PC-3 (cell line): ENCODE data around the gene P2RX6. TPM values are rescaled to one million over a fixed set of nuclear protein-coding genes. Genes with fewer than 3 reads are reported as not detected.

Experiments used
- ATAC-seq: fragments of 200-7000 bp; cut with Tn5 transposase; 2 replicates; pipeline ENCODE4 v1.9.1; 2020; ENCODE audit warnings: mild to moderate bottlenecking, moderate library complexity
- BruUV-seq: library from RNA; stranded (reverse); fragments of 400-500 nt; replicated peaks from 2 replicates; lab custom pipeline; 2021; lab: Mats Ljungman, UMichigan
- CTCF ChIA-PET: fragments of 300-600 bp; sonication (Branson Sonifier 250); formaldehyde crosslinking; loops from one replicate; lab custom pipeline; 2022; ENCODE audit warnings: antibody characterized with exemption; lab: Charles Lee
- POLR2A ChIA-PET: fragments of 300-600 bp; sonication (Branson Sonifier 250); formaldehyde crosslinking; loops from one replicate; lab custom pipeline; 2022; ENCODE audit warnings: antibody characterized with exemption; ENCODE audit not compliant: unreplicated experiment; lab: Charles Lee
- DNase-seq: peaks from one replicate; pipeline ENCODE4 v3.0.0-alpha.2; 2015
- H2AFZ ChIP-seq: fragments of 300-600 bp; sonication (generic); 2 replicates; pipeline ENCODE4 v1.6.0; 2016; ENCODE audit warnings: antibody characterized with exemption, low read length
- H3F3A ChIP-seq: fragments of 300-600 bp; sonication (generic); one replicate; pipeline ENCODE4 v1.6.0; 2017; ENCODE audit warnings: antibody characterized with exemption, low read length, control low read depth, mild to moderate bottlenecking; ENCODE audit not compliant: unreplicated experiment
- H3K27ac ChIP-seq: fragments of 300-600 bp; sonication (generic); 2 replicates; pipeline ENCODE4 v1.5.1; 2016; ENCODE audit warnings: mild to moderate bottlenecking, low read length
- H3K27me3 ChIP-seq: fragments of 300-600 bp; sonication (generic); 2 replicates; pipeline ENCODE4 v1.6.1; 2016; ENCODE audit warnings: low read length, mixed read lengths
- H3K36me3 ChIP-seq: fragments of 300-600 bp; sonication (generic); 2 replicates; pipeline ENCODE4 v1.6.1; 2016; ENCODE audit warnings: low read depth, mixed run types, low read length, mixed read lengths
- H3K4me1 ChIP-seq: fragments of 300-600 bp; sonication (generic); 2 replicates; pipeline ENCODE4 v1.5.1; 2016; ENCODE audit warnings: low read length; ENCODE audit not compliant: insufficient read depth
- H3K4me2 ChIP-seq: fragments of 300-600 bp; sonication (generic); 2 replicates; pipeline ENCODE4 v1.6.0; 2016; ENCODE audit warnings: low read length
- H3K4me3 ChIP-seq: fragments of 300-600 bp; sonication (generic); 2 replicates; pipeline ENCODE4 v1.5.1; 2016; ENCODE audit warnings: mild to moderate bottlenecking, low read length, mixed read lengths
- H3K79me2 ChIP-seq: fragments of 300-600 bp; sonication (generic); 2 replicates; pipeline ENCODE4 v1.6.1; 2017; ENCODE audit warnings: low read length, mixed read lengths
- H3K9ac ChIP-seq: fragments of 300-600 bp; sonication (generic); 2 replicates; pipeline ENCODE4 v1.6.0; 2016; ENCODE audit warnings: mild to moderate bottlenecking, low read length
- H3K9me2 ChIP-seq: fragments of 300-600 bp; sonication (generic); replicated peaks from 2 replicates; pipeline ENCODE4 v1.6.1; 2016; ENCODE audit warnings: mixed run types, low read length, mixed read lengths
- H3K9me3 ChIP-seq: fragments of 300-600 bp; sonication (generic); 2 replicates; pipeline ENCODE4 v1.6.1; 2016; ENCODE audit warnings: low read length, mixed read lengths
- H4K20me1 ChIP-seq: fragments of 300-600 bp; sonication (generic); 2 replicates; pipeline ENCODE4 v1.6.1; 2016; ENCODE audit warnings: low read length, mixed read lengths
- CTCF ChIP-seq: fragments of 300-600 bp; sonication (generic); conservative IDR thresholded peaks from 2 replicates; pipeline ENCODE4 v1.5.1; 2017; ENCODE audit warnings: antibody characterized with exemption, low read depth, mild to moderate bottlenecking, low read length
- EZH2 ChIP-seq: fragments of 300-600 bp; sonication (generic); IDR thresholded peaks from one replicate; pipeline ENCODE4 v1.6.1; 2017; ENCODE audit warnings: antibody characterized with exemption, mild to moderate bottlenecking, low read length; ENCODE audit not compliant: unreplicated experiment
- EZH2phosphoT487 ChIP-seq: fragments of 300-600 bp; sonication (generic); IDR thresholded peaks from 2 replicates; pipeline ENCODE4 v1.6.1; 2018; ENCODE audit warnings: mild to moderate bottlenecking, antibody characterized with exemption, low read length, borderline replicate concordance
- intact Hi-C: fragments of 100-400 bp; cut with micrococcal nuclease; formaldehyde crosslinking; loops from 2 replicates; pipeline ENCODE4 v1.9.0; 2023
- total RNA-seq: library from RNA; depleted of rRNA; stranded (reverse); fragments of >200 nt; gene quantifications from 2 replicates; pipeline ENCODE4 v1.2.3, GENCODE V29; 2014

P2RX6 gene
- total RNA-seq, 1 experiment from 2014 or later = 1.1 TPM

DNA sequence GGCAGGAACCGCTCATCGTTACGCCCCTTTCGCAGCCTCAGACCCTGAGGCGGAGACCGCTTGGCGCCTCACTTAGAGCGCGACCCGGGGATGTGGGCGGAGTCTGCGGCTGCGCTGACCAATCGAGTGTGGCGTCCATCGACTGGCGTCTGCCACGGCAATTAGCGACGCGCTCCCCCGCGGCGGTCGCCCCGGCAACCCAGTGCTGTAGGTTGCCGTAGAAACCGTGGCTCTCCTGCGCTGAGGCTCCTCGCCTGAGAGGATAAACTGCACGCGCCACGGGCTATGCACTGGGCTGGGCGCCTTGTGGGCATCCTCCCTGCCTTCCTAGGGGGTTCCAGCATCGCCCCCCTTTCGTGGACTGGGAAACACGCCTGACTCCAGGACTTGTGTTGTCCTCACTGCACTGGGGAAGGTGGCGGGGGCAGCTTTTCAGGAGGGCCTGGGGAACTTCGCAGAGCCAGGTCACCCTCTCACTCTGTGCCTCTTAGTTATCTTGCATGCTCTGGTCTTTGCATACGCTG lies 701 bp upstream of the P2RX6 start:
- H3K27me3 ChIP-seq = no peaks in the 10 kb centered on the region
- H3K4me2 ChIP-seq = no peak overlapping the region
- H3K9ac ChIP-seq = no peak overlapping the region
- H3K36me3 ChIP-seq = no peaks in the 10 kb centered on the region
- no peaks in the 10 kb centered on the region for H3K9me2 ChIP-seq
- peaks cover 7% of the 10 kb centered on the region; the same call in 1 of the 2 replicates for H3K4me1 ChIP-seq
- H4K20me1 ChIP-seq = no peaks in the 10 kb centered on the region
- no peaks in the 10 kb centered on the region for H3K79me2 ChIP-seq
- ATAC-seq (no peak), DNase-seq (no peak)
- H3K4me3 ChIP-seq = no peak overlapping the region
- no peaks in the 10 kb centered on the region for H3K9me3 ChIP-seq
- POLR2A ChIA-PET = interaction anchor here (0.6 kb wide), 1 partner anchor 32 kb away, joined by 6 read pairs; the partner anchor contains the start of gene LZTR1
- no TSS peak for BruUV-seq
- no peak overlapping the region for H3K27ac ChIP-seq
- intact Hi-C loops = no loop called here
- H3F3A ChIP-seq = no peaks in the 10 kb centered on the region
- TF ChIP-seq EZH2 = no peak
- no peak for TF ChIP-seq CTCF
- no peak for TF ChIP-seq EZH2phosphoT487
- CTCF ChIA-PET = no interaction called here
- H2AFZ ChIP-seq = no peak overlapping the region

- Histone ChIP-seq H3K9ac (no peak overlapping the region), H4K20me1 (no peaks in the 10 kb centered on the region), H3K36me3 (no peaks in the 10 kb centered on the region), H3K4me3 (no peak overlapping the region), H2AFZ (no peak overlapping the region), H3K79me2 (no peaks in the 10 kb centered on the region), H3K27me3 (no peaks in the 10 kb centered on the region), H3F3A (no peaks in the 10 kb centered on the region), H3K27ac (no peak overlapping the region), H3K9me3 (no peaks in the 10 kb centered on the region), H3K4me1 (peaks cover 7% of the 10 kb centered on the region; the same call in 1 of the 2 replicates), H3K9me2 (no peaks in the 10 kb centered on the region), H3K4me2 (no peak overlapping the region)
- BruUV-seq = no TSS peak
- TF ChIP-seq EZH2phosphoT487 = no peak
- no peak for TF ChIP-seq CTCF
- no peak for TF ChIP-seq EZH2
- intact Hi-C loops = no loop called here
- DNase-seq = no peak
- no peak for ATAC-seq
- ChIA-PET CTCF (interaction anchor here (0.7 kb wide), 1 partner anchor 41 kb away, joined by 4 read pairs; no protein-coding TSS in a partner anchor), POLR2A (no interaction called here)
Measured at GRCh38 chr22:21015466-21016006, 571 bp downstream of the P2RX6 start.
